ENCODE results near the gene MRPL51. TPM values are rescaled to one million over a fixed set of nuclear protein-coding genes. Genes with fewer than 3 reads are reported as not detected.

MRPL51 gene
- total RNA-seq, 2 experiments from 2014 or later, result 232 to 275 TPM

GRCh38 chr12:6461401-6462233 is 31.4 kb downstream of the MRPL51 start:
- peak; percentile 92 for DNase-seq
- ChIA-PET POLR2A (interaction anchor here (0.5 to 4.1 kb wide), 10 partner anchors 9 to 498 kb away, joined by 3 to 46 read pairs (median 12); partner anchors contain the start of genes CD27, GAPDH, MRPL51 and TAPBPL), CTCF (interaction anchor here (0.9 to 8.6 kb wide), 10 partner anchors 8 to 126 kb away, joined by 3 to 200 read pairs (median 6); partner anchors contain the start of genes CD27, TAPBPL and VAMP1)
- H3K9me3 Mint-ChIP-seq (ENCODE audit: low read depth), result no peaks in the 10 kb centered on the region
- peak; percentile 81 for ATAC-seq
- H3K4me3 Mint-ChIP-seq, result peak overlapping the region; percentile 75
- no peaks in the 10 kb centered on the region for H3K27me3 Mint-ChIP-seq
- peak overlapping the region; percentile 100 for H3K27ac Mint-ChIP-seq
- H3K36me3 Mint-ChIP-seq (ENCODE audit: low read depth), result peaks cover 92% of the 10 kb centered on the region
- peaks cover 86% of the 10 kb centered on the region for H3K4me1 Mint-ChIP-seq
- intact Hi-C loops (cut with DNase I, micrococcal nuclease), result loop anchor here (1.0 to 2.0 kb wide), 7 partner anchors 9 to 125 kb away; partner anchors contain the start of genes TAPBPL (in 2 of the 2) and VAMP1 (in 1 of the 2)

DNA sequence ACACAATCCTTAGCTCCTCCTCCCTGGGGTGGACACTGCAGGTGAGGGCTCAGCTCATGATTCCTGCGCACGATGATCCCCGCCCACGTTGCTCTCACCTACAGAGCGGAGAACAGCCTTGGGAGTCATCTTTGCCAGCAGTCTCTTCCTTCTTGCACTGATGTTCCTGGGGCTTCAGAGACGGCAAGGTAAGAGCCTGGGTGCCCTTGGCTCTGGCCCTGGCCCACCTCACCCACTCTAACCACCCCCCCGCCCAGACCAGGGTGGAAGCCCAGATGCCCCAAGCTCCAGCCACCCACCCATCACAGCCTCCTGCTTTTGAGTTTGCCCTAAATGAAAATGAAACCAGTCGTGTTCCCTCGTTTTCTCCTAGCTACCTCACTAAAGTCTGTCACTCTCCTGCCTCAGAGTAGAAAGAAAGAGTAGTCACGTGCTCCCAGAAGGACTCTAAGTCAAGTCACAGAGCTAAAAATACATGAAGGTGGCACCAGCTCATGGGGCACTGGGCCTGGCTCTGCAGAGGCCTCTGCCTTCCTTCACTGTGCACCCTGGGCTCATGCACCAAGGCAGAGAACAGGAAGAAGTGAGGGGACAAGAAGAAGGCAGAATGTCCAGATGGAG is 32.2 kb downstream of the MRPL51 start:
- Mint-ChIP-seq H3K27ac (peak overlapping the region; percentile 100), H3K36me3 (ENCODE audit: low read depth) (peaks cover 93% of the 10 kb centered on the region), H3K9me3 (ENCODE audit: low read depth) (no peaks in the 10 kb centered on the region), H3K4me3 (peak overlapping the region; percentile 75), H3K4me1 (peaks cover 88% of the 10 kb centered on the region), H3K27me3 (no peaks in the 10 kb centered on the region)
- ATAC-seq (peak; percentile 31), DNase-seq (peak; percentile 69)
- intact Hi-C loops (cut with DNase I, micrococcal nuclease), result loop anchor here (1.0 kb wide), 2 partner anchors 9 to 38 kb away; partner anchors contain the start of gene TAPBPL (in 2 of the 2)
- POLR2A ChIA-PET, result interaction anchor here (0.6 to 4.1 kb wide), 12 partner anchors 8 to 126 kb away, joined by 3 to 46 read pairs (median 12); partner anchors contain the start of genes CD27, GAPDH, MRPL51 and TAPBPL
- CTCF ChIA-PET, result interaction anchor here (0.5 to 8.6 kb wide), 9 partner anchors 9 to 1401 kb away, joined by 3 to 200 read pairs (median 8); partner anchors contain the start of genes CD27, TAPBPL and VAMP1

DNA sequence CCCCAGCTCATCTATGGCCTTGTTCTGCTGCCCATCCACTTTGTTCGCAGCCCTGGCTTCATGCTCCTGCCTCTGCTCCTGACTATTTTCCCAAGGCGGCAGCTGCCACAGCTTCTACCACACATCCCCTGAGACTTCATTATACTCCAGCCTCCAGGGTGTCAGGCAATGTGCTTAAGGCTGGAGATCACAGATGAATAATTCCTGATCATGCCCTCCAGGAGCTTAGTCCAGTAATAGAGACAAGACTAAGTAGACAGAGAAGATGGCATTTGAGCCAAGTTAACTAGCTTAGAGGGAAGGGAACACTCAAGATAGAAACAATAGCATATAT is 34.1 kb downstream of the MRPL51 start:
- no peaks in the 10 kb centered on the region for H3K27me3 Mint-ChIP-seq
- no peak overlapping the region for H3K4me3 Mint-ChIP-seq
- H3K27ac Mint-ChIP-seq, result peak overlapping the region; percentile 73
- intact Hi-C loops (cut with DNase I, micrococcal nuclease), result no loop called here
- ChIA-PET CTCF (interaction anchor here (0.6 to 8.6 kb wide), 5 partner anchors 11 to 470 kb away, joined by 3 to 200 read pairs (median 4); partner anchors contain the start of genes CD27 and VAMP1), POLR2A (interaction anchor here (0.6 to 4.1 kb wide), 3 partner anchors 11 to 94 kb away, joined by 3 to 35 read pairs (median 3); partner anchors contain the start of genes CD27 and VAMP1)
- DNase-seq, result no peak
- peaks cover 87% of the 10 kb centered on the region for H3K4me1 Mint-ChIP-seq
- no peak for ATAC-seq
- peaks cover 95% of the 10 kb centered on the region for H3K36me3 Mint-ChIP-seq (ENCODE audit: low read depth)
- no peaks in the 10 kb centered on the region for H3K9me3 Mint-ChIP-seq (ENCODE audit: low read depth)

DNA sequence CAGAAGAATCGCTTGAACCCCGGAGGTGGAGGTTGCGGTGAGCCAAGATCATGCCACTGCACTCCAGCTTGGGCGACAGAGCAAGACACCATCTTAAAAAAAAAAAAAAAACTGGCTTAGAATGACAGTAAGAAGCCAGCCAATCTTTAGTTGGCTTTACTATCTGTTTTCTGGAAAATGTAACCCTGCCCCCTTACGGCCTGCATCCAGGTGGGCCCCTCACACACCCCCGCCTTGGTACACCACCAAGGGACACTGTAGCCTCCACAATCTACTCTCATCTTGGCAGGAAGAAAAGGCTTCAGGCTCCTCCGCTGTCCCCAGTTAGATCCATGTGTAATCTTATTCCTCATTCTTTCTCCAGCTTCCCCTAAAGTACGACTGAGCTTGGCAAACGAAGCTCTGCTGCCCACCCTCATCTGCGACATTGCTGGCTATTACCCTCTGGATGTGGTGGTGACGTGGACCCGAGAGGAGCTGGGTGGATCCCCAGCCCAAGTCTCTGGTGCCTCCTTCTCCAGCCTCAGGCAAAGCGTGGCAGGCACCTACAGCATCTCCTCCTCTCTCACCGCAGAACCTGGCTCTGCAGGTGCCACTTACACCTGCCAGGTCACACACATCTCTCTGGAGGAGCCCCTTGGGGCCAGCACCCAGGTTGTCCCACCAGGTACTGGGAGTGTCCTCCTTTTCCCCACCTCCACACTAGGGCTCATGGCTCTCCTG is 34.6 kb downstream of the MRPL51 start:
- no peak for ATAC-seq
- H3K9me3 Mint-ChIP-seq (ENCODE audit: low read depth), result no peaks in the 10 kb centered on the region
- peaks cover 87% of the 10 kb centered on the region for H3K4me1 Mint-ChIP-seq
- no peak for DNase-seq
- no peaks in the 10 kb centered on the region for H3K27me3 Mint-ChIP-seq
- intact Hi-C loops (cut with DNase I, micrococcal nuclease), result no loop called here
- no peak overlapping the region for H3K4me3 Mint-ChIP-seq
- CTCF ChIA-PET, result interaction anchor here (0.7 to 8.6 kb wide), 4 partner anchors 12 to 470 kb away, joined by 3 to 200 read pairs (median 67); partner anchors contain the start of genes CD27 and VAMP1
- peak overlapping the region; percentile 73 for H3K27ac Mint-ChIP-seq
- POLR2A ChIA-PET, result interaction anchor here (0.6 to 4.1 kb wide), 3 partner anchors 12 to 95 kb away, joined by 3 to 35 read pairs (median 3); partner anchors contain the start of genes CD27 and VAMP1
- peaks cover 96% of the 10 kb centered on the region for H3K36me3 Mint-ChIP-seq (ENCODE audit: low read depth)

GRCh38 chr12:6457220-6457945 is 35.7 kb downstream of the MRPL51 start:
- Mint-ChIP-seq H3K4me3 (no peak overlapping the region), H3K4me1 (peaks cover 80% of the 10 kb centered on the region), H3K27me3 (no peaks in the 10 kb centered on the region), H3K27ac (peak overlapping the region; percentile 77), H3K36me3 (ENCODE audit: low read depth) (peaks cover 96% of the 10 kb centered on the region), H3K9me3 (ENCODE audit: low read depth) (no peaks in the 10 kb centered on the region)
- POLR2A ChIA-PET, result interaction anchor here (0.8 kb wide), 2 partner anchors 11 to 33 kb away, joined by 3 to 5 read pairs; no protein-coding TSS in a partner anchor
- intact Hi-C loops (cut with DNase I, micrococcal nuclease), result no loop called here
- CTCF ChIA-PET, result interaction anchor here (0.7 to 1.8 kb wide), 6 partner anchors 8 to 416 kb away, joined by 3 to 13 read pairs (median 4); partner anchors contain the start of genes SPSB2 and VAMP1
- ATAC-seq (no peak), DNase-seq (no peak)

DNA sequence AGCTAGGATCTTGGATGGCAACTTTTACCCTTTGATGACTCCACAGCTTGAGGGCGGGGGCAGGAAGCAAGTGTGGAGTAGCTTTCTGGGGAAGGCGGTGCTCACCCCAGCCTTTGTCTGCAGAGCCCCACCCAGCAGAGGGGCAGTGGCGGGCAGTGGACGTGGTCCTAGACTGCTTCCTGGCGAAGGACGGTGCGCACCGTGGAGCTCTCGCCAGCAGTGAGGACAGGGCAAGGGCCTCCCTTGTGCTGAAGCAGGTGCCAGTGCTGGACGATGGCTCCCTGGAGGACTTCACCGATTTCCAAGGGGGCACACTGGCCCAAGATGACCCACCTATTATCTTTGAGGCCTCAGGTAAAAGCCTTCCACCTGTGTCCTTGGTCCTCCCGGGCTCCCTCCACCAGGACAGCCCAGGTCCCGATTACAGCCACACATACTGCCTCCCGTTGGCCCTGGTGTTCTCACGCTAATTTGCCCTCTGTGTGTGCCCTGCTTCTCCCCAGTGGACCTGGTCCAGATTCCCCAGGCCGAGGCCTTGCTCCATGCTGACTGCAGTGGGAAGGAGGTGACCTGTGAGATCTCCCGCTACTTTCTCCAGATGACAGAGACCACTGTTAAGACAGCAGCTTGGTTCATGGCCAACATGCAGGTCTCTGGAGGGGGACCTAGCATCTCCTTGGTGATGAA is 40.0 kb downstream of the MRPL51 start:
- ATAC-seq (no peak), DNase-seq (peak; percentile 59)
- peak overlapping the region; percentile 99 for H3K27ac Mint-ChIP-seq
- H3K9me3 Mint-ChIP-seq (ENCODE audit: low read depth), result no peaks in the 10 kb centered on the region
- peak overlapping the region; percentile 100 for H3K4me3 Mint-ChIP-seq
- H3K36me3 Mint-ChIP-seq (ENCODE audit: low read depth), result peaks cover 88% of the 10 kb centered on the region
- intact Hi-C loops (cut with DNase I, micrococcal nuclease), result loop anchor here (1.0 to 5.0 kb wide), 3 partner anchors 8 to 39 kb away; partner anchors contain the start of genes MRPL51 (in 1 of the 2) and NCAPD2 (in 1 of the 2)
- H3K4me1 Mint-ChIP-seq, result peaks cover 63% of the 10 kb centered on the region
- ChIA-PET CTCF (interaction anchor here (0.6 to 3.6 kb wide), 6 partner anchors 9 to 29 kb away, joined by 3 to 34 read pairs (median 14); partner anchors contain the start of gene VAMP1), POLR2A (interaction anchor here (0.9 to 2.7 kb wide), 6 partner anchors 8 to 82 kb away, joined by 3 to 20 read pairs (median 9); partner anchors contain the start of gene VAMP1)
- H3K27me3 Mint-ChIP-seq, result no peaks in the 10 kb centered on the region

DNA sequence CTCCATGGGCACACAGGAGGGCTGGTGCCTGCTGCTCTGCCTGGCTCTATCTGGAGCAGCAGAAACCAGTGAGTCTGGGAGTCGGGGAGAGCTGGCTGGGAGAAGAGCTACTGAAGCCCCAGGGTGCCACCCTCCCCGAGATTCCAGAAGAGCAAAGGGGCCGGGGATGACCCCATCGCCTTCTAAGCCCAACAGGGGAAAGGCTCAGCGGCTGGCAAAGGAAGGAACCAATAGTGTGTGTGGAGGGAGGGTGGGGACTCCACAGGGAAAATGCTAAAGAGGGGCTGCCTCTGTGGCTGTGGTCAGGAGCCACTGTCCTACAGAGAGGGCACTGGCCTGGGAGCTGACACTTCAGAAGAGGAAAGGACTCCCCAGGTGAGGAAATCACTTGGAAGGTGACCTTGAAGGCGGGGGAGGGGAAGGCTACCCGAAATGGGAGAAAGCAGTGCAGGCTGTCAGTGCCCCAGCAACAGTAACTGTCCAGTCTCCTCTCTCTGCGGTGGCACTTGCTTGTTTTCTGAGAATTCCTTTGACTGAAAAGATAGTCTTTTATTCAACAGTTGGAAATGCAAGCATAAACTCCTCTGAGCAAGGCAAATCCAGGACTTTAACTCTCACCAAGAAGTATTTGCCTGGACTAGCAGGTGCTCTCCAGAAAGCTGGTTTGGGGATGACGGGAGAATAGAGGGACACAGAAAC is 40.7 kb downstream of the MRPL51 start:
- peaks cover 87% of the 10 kb centered on the region for H3K36me3 Mint-ChIP-seq (ENCODE audit: low read depth)
- CTCF ChIA-PET, result interaction anchor here (1.2 to 3.6 kb wide), 6 partner anchors 9 to 168 kb away, joined by 3 to 34 read pairs (median 12); partner anchors contain the start of gene VAMP1
- intact Hi-C loops (cut with DNase I, micrococcal nuclease), result loop anchor here (1.0 to 5.0 kb wide), 3 partner anchors 9 to 40 kb away; partner anchors contain the start of genes MRPL51 (in 1 of the 2) and NCAPD2 (in 1 of the 2)
- peaks cover 68% of the 10 kb centered on the region for H3K4me1 Mint-ChIP-seq
- H3K9me3 Mint-ChIP-seq (ENCODE audit: low read depth), result no peaks in the 10 kb centered on the region
- DNase-seq (peak; percentile 47), ATAC-seq (peak; percentile 3)
- peak overlapping the region; percentile 100 for H3K4me3 Mint-ChIP-seq
- POLR2A ChIA-PET, result interaction anchor here (0.9 to 2.7 kb wide), 8 partner anchors 8 to 116 kb away, joined by 3 to 20 read pairs (median 6); partner anchors contain the start of genes GAPDH and VAMP1
- H3K27me3 Mint-ChIP-seq, result no peaks in the 10 kb centered on the region
- peak overlapping the region; percentile 99 for H3K27ac Mint-ChIP-seq

DNA sequence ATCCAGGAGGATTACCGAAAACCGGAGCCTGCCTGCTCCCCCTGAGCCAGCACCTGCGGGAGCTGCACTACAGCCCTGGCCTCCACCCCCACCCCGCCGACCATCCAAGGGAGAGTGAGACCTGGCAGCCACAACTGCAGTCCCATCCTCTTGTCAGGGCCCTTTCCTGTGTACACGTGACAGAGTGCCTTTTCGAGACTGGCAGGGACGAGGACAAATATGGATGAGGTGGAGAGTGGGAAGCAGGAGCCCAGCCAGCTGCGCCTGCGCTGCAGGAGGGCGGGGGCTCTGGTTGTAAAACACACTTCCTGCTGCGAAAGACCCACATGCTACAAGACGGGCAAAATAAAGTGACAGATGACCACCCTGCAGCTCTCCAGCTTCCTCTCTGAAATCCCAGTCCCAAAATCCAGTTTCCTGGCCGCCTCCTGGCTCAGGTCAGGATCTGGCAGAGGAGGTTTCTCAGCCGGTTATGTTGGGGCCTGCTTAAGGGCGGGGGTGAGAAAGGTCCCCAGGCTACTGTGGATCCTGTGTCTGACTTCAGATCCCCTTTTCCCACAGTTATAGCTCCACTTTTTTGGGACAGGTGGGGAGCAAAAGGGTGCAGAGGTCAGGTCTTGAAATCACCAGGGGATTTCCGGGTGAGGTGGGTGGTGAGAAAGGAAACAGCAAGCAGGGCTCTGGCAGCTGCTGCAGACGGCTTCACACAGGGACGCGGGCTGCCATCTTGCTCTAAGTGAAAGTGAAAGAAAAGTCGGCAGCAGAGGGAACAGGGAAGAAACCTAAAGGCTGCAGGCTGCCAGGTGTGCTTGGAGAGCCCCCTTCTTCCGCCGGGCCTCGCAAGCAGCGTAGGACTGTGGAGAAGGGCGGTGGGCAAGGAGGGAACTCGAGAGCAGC is 41.5 kb downstream of the MRPL51 start, which contains the start of gene TAPBPL:
Gene TAPBPL, plus strand, starts transcription at position 695 of the 897 bp plus-strand sequence. CDS start 207 bp downstream, outside the sequence.
- Mint-ChIP-seq H3K4me3 (peak within 1 kb of the TSS; percentile 100), H3K36me3 (ENCODE audit: low read depth) (peaks cover 86% of the 10 kb centered on the region), H3K9me3 (ENCODE audit: low read depth) (no peaks in the 10 kb centered on the region), H3K27me3 (no peaks in the 10 kb centered on the region), H3K4me1 (peaks cover 67% of the 10 kb centered on the region), H3K27ac (peak within 1 kb of the TSS; percentile 99)
- peak; percentile 84 for ATAC-seq
- peak; percentile 91 for DNase-seq
- CTCF ChIA-PET, result interaction anchor here (0.7 to 3.6 kb wide), 10 partner anchors 8 to 234 kb away, joined by 3 to 34 read pairs (median 4); partner anchors contain the start of gene VAMP1
- intact Hi-C loops (cut with DNase I, micrococcal nuclease), result loop anchor here (1.0 to 5.0 kb wide), 5 partner anchors 10 to 42 kb away; partner anchors contain the start of genes MRPL51 (in 2 of the 2) and NCAPD2 (in 1 of the 2)
- POLR2A ChIA-PET, result interaction anchor here (0.9 to 2.7 kb wide), 7 partner anchors 9 to 115 kb away, joined by 3 to 20 read pairs (median 8); partner anchors contain the start of genes GAPDH and VAMP1
